Smooth muscle cell (in vitro differentiated cells): ENCODE measurements around the gene MKRN2OS. TPM values are rescaled to one million over a fixed set of nuclear protein-coding genes. Genes with fewer than 3 reads are reported as not detected.

ENCODE experiments used
- DNase-seq: peaks from one replicate; lab custom pipeline; 2025; ENCODE audit not compliant: unreplicated experiment; lab: John Stamatoyannopoulos, UW
- H2AFZ ChIP-seq: fragments of 200-600 bp; sonication (generic); 2 replicates; pipeline ENCODE4 v1.6.0; 2016; ENCODE audit warnings: antibody characterized with exemption, low read depth, mild to moderate bottlenecking
- H3F3A ChIP-seq: fragments of 200-600 bp; sonication (generic); 2 replicates; pipeline ENCODE4 v1.6.0; 2017; ENCODE audit warnings: antibody characterized with exemption, low read depth
- H3K27ac ChIP-seq: fragments of 200-600 bp; sonication (generic); 2 replicates; pipeline ENCODE4 v1.5.1; 2016; ENCODE audit warnings: low read depth, mild to moderate bottlenecking
- H3K27me3 ChIP-seq: fragments of 200-600 bp; sonication (generic); 2 replicates; pipeline ENCODE4 v1.6.1; 2016; ENCODE audit warnings: low read depth, mild to moderate bottlenecking
- H3K36me3 ChIP-seq: fragments of 200-600 bp; sonication (generic); 2 replicates; pipeline ENCODE4 v1.5.1; 2016; ENCODE audit warnings: low read depth
- H3K4me1 ChIP-seq: fragments of 200-600 bp; sonication (generic); 2 replicates; pipeline ENCODE4 v1.5.1; 2016; ENCODE audit warnings: low read depth
- H3K4me2 ChIP-seq: fragments of 200-600 bp; sonication (generic); 2 replicates; pipeline ENCODE4 v1.6.0; 2016; ENCODE audit warnings: mild to moderate bottlenecking
- H3K4me3 ChIP-seq: fragments of 200-600 bp; sonication (generic); 2 replicates; pipeline ENCODE4 v1.5.1; 2016; ENCODE audit warnings: mild to moderate bottlenecking
- H3K79me2 ChIP-seq: fragments of 200-600 bp; sonication (generic); 2 replicates; pipeline ENCODE4 v1.6.0; 2016; ENCODE audit warnings: low read depth, mild to moderate bottlenecking
- H3K9ac ChIP-seq: fragments of 200-600 bp; sonication (generic); 2 replicates; pipeline ENCODE4 v1.6.0; 2016; ENCODE audit warnings: low read depth
- H3K9me3 ChIP-seq: fragments of 200-600 bp; sonication (generic); replicated peaks from 2 replicates; pipeline ENCODE4 v1.5.1; 2016; ENCODE audit warnings: low read depth
- H4K20me1 ChIP-seq: fragments of 200-600 bp; sonication (generic); 2 replicates; pipeline ENCODE4 v1.6.0; 2016; ENCODE audit warnings: low read depth
- WGBS: methylation state at CpG from one replicate; pipeline ENCODE4 v1.1.7; 2016; ENCODE audit warnings: low lambda C conversion rate; 5-methylcytosine and 5-hydroxymethylcytosine counted together
- polyA plus RNA-seq: library from polyadenylated mRNA; unstranded; fragments of >200 nt; fragmentation: Nextera tagmentation; extraction: Ambion mirVana; gene quantifications from 2 replicates; pipeline ENCODE4 v1.2.1, GENCODE V29; 2016
- total RNA-seq: library from RNA; depleted of rRNA; stranded (reverse); fragments of >200 nt; gene quantifications from 2 replicates; pipeline ENCODE4 v1.2.3, GENCODE V29; 2014
- TF ChIP-seq, protein P1 (sequence below): fragments of 200-600 bp; sonication (generic); IDR thresholded peaks from 2 replicates; pipeline ENCODE4 v1.5.1; 2017; ENCODE audit warnings: borderline replicate concordance, mild to moderate bottlenecking, antibody characterized with exemption; ENCODE audit not compliant: insufficient read depth, poor library complexity, severe bottlenecking

The MKRN2OS gene
- total and polyA plus RNA-seq, 2 experiments from 2014 or later, result not detected

- H3K4me2 ChIP-seq, result no peak overlapping the region
- no peaks in the 10 kb centered on the region for H3K79me2 ChIP-seq
- no peaks in the 10 kb centered on the region for H4K20me1 ChIP-seq
- H3K9me3 ChIP-seq, result no peaks in the 10 kb centered on the region
- no peak overlapping the region for H3K27ac ChIP-seq
- no peak overlapping the region for H2AFZ ChIP-seq
- no peak overlapping the region for H3K4me3 ChIP-seq
- no peaks in the 10 kb centered on the region for H3K27me3 ChIP-seq
- no peak overlapping the region for H3K9ac ChIP-seq
- no peaks in the 10 kb centered on the region for H3F3A ChIP-seq
- DNase-seq, result no peak
- TF ChIP-seq, protein P1, sequence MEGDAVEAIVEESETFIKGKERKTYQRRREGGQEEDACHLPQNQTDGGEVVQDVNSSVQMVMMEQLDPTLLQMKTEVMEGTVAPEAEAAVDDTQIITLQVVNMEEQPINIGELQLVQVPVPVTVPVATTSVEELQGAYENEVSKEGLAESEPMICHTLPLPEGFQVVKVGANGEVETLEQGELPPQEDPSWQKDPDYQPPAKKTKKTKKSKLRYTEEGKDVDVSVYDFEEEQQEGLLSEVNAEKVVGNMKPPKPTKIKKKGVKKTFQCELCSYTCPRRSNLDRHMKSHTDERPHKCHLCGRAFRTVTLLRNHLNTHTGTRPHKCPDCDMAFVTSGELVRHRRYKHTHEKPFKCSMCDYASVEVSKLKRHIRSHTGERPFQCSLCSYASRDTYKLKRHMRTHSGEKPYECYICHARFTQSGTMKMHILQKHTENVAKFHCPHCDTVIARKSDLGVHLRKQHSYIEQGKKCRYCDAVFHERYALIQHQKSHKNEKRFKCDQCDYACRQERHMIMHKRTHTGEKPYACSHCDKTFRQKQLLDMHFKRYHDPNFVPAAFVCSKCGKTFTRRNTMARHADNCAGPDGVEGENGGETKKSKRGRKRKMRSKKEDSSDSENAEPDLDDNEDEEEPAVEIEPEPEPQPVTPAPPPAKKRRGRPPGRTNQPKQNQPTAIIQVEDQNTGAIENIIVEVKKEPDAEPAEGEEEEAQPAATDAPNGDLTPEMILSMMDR, result no peak
- peaks cover under 1% of the 10 kb centered on the region for H3K4me1 ChIP-seq
- H3K36me3 ChIP-seq, result no peaks in the 10 kb centered on the region
Observed at GRCh38 chr3:12515631-12516030, 29.7 kb downstream of the MKRN2OS start.

GRCh38 chr3:12513694-12514446 lies 31.4 kb downstream of the MKRN2OS start:
- DNase-seq, result no peak
- Histone ChIP-seq H3K9ac (no peak overlapping the region), H3K36me3 (no peaks in the 10 kb centered on the region), H3K79me2 (no peaks in the 10 kb centered on the region), H3K4me1 (peaks cover 14% of the 10 kb centered on the region), H3K27me3 (no peaks in the 10 kb centered on the region), H3F3A (peaks cover under 1% of the 10 kb centered on the region), H2AFZ (no peak overlapping the region), H3K9me3 (no peaks in the 10 kb centered on the region), H3K27ac (no peak overlapping the region), H3K4me3 (no peak overlapping the region), H4K20me1 (peaks cover under 1% of the 10 kb centered on the region), H3K4me2 (no peak overlapping the region)
- 95% methylated on average over 5 of the region's 5 CpGs for WGBS
- TF ChIP-seq, protein P1, result no peak

GRCh38 chr3:12512534-12513118 lies 32.7 kb downstream of the MKRN2OS start:
- no peaks in the 10 kb centered on the region for H3K79me2 ChIP-seq
- DNase-seq, result no peak
- no peaks in the 10 kb centered on the region for H3K27me3 ChIP-seq
- H3K9me3 ChIP-seq, result no peaks in the 10 kb centered on the region
- peaks cover 17% of the 10 kb centered on the region for H3K4me1 ChIP-seq
- no peak overlapping the region for H3K4me3 ChIP-seq
- peaks cover 3% of the 10 kb centered on the region for H4K20me1 ChIP-seq
- no peak overlapping the region for H3K27ac ChIP-seq
- 97% methylated on average over 4 of the region's 4 CpGs for WGBS
- H3K4me2 ChIP-seq, result no peak overlapping the region
- H3K9ac ChIP-seq, result no peak overlapping the region
- H3K36me3 ChIP-seq, result no peaks in the 10 kb centered on the region
- TF ChIP-seq, protein P1, result no peak
- no peak overlapping the region for H2AFZ ChIP-seq
- H3F3A ChIP-seq, result peaks cover 9% of the 10 kb centered on the region
